ENCODE measurements around the gene TOMM7.
"Not testable (repeated sequence)": the region's sequence is repeated elsewhere in the genome, so short reads cannot be mapped to it uniquely, and the experiment has no call there.

TOMM7 gene

DNA sequence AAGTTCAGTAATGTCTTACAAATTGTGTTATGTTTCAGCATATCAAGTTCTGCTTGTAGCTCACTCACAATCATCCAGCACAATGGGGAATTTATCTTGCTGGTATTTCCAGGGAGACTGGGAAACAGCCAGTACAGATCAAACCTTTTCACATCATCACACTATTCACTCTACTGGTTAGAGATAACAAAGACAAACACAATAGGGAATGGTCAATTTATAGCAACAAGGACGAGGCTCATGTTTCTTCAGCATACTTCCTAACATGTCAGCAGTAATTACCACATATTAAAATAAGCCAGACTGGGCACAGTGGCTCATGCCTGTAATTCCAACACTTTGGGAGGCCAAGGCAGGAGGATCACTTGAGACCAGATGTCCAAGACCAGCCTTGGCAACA, 38.3 kb downstream of the TOMM7 start:
- no peak overlapping the region for H3K4me3 ChIP-seq (ENCODE audit: low read length)
- TF ChIP-seq, protein P1, sequence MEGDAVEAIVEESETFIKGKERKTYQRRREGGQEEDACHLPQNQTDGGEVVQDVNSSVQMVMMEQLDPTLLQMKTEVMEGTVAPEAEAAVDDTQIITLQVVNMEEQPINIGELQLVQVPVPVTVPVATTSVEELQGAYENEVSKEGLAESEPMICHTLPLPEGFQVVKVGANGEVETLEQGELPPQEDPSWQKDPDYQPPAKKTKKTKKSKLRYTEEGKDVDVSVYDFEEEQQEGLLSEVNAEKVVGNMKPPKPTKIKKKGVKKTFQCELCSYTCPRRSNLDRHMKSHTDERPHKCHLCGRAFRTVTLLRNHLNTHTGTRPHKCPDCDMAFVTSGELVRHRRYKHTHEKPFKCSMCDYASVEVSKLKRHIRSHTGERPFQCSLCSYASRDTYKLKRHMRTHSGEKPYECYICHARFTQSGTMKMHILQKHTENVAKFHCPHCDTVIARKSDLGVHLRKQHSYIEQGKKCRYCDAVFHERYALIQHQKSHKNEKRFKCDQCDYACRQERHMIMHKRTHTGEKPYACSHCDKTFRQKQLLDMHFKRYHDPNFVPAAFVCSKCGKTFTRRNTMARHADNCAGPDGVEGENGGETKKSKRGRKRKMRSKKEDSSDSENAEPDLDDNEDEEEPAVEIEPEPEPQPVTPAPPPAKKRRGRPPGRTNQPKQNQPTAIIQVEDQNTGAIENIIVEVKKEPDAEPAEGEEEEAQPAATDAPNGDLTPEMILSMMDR (conservative IDR thresholded peaks at IDR 0.05; ENCODE audit: low read depth, low read length), result no peak
- no peak for DNase-seq (ENCODE audit: low read depth)

- no peak overlapping the region for H3K4me3 ChIP-seq (ENCODE audit: low read length)
- TF ChIP-seq, protein P1 (conservative IDR thresholded peaks at IDR 0.05; ENCODE audit: low read depth, low read length), result no peak
- no peak for DNase-seq (ENCODE audit: low read depth)
These were observed 39.2 kb downstream of the TOMM7 start for GRCh38 chr7:22783421-22783820.

GRCh38 chr7:22782616-22783232, 39.9 kb downstream of the TOMM7 start:
- TF ChIP-seq, protein P1 (conservative IDR thresholded peaks at IDR 0.05; ENCODE audit: low read depth, low read length), result peak; percentile 85
- H3K4me3 ChIP-seq (ENCODE audit: low read length), result no peak overlapping the region
- DNase-seq (ENCODE audit: low read depth), result no peak

- no peak overlapping the region for H3K4me3 ChIP-seq (ENCODE audit: low read length)
- no peak for DNase-seq (ENCODE audit: low read depth)
- TF ChIP-seq, protein P1 (conservative IDR thresholded peaks at IDR 0.05; ENCODE audit: low read depth, low read length), result no peak
These were observed 41.4 kb downstream of the TOMM7 start for GRCh38 chr7:22781230-22781711.

GRCh38 chr7:22779730-22780323, 42.8 kb downstream of the TOMM7 start:
- H3K4me3 ChIP-seq (ENCODE audit: low read length); DNase-seq (ENCODE audit: low read depth): not testable (repeated sequence)

DNA sequence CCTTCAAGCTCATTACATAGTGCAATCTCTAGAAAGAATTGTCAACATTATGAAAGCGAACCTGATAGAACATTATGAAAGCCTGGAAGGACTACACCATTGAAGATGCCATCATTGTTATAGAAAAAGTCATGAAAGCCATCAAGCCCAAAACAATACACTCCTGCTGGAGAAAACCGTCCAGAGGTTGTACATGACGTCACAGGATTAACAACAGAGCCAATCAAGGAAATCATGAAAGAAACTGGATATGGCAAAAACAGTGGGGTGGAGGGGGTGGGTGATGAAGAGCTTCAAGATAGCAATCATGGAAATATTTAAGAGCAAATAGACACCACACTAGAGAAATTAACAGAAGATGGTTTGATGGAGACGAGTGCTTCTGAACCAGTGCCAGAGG, 45.7 kb downstream of the TOMM7 start:
- TF ChIP-seq, protein P1 (conservative IDR thresholded peaks at IDR 0.05; ENCODE audit: low read depth, low read length), result no peak
- no peak for DNase-seq (ENCODE audit: low read depth)
- H3K4me3 ChIP-seq (ENCODE audit: low read length), result no peak overlapping the region

DNA sequence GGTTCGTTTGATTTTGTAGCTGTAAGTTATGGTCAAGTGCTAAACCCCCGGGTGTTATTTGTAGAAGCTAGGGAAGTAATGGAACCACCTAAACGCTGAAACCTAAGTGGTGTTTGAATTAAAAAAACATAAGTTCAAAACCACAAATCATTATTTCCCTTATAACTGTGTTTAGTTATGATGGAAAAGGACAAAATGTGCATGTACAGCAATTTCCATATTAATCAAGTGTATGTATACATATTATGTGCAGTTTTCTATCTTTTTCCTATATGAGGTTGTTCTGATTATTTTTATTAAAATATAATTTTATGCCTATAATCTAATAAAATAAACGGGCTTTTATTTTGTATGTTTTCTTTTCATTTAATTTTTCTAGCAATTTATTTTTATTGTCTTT, 49.8 kb downstream of the TOMM7 start:
- DNase-seq (ENCODE audit: low read depth), result no peak
- TF ChIP-seq, protein P1 (conservative IDR thresholded peaks at IDR 0.05; ENCODE audit: low read depth, low read length), result no peak
- no peak overlapping the region for H3K4me3 ChIP-seq (ENCODE audit: low read length)

Measured in retinal pigment epithelial cell (primary cell).